Measurements from ENCODE around the gene CTRB1. TPM values are rescaled to one million over a fixed set of nuclear protein-coding genes. Genes with fewer than 3 reads are reported as not detected.

Gene CTRB1
- total and polyA plus RNA-seq, 2 of the 13 experiments (the other 11 are each of a cell fraction or from before 2014, with no cell fraction given): not detected

DNA sequence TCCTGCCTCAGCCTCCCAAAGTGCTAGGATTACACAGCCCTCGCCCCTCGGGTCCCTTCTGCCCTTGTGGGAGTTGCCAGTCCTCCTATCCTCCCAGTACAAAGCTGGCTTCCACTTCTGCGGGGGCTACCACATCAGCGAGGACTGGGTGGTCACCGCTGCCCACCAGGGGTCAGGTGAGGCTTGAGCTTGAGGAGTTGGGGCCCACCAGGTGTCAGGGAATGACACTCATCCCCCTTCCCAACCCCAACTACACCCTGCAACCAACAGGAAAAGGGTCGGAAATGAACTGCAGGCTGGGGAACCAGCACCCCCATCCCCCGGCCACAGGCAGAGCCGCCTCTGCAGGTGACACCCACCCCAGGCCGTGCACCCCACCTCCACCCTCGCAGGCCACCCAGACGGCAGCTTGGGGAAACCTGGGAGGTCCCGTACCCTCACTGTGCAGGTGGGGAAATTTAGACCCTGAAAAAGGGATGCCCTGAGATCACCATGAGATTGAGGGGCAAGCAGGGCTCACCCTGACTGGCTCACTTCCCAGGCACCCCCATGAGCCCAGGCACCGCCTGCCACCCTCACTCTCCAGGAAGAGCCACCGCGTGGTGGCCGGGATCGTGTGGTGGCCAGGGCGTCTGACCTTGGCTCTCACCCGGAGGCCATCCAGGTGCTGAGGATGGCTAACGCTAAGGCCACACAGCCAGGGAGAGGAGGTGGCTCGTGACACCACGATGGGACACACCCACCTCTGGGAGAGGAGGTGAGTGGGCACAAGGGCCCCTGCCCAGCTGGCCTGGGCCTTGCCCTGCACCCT is 8.0 kb downstream of the CTRB1 start (continued):
- TF ChIP-seq CBX1 (IDR thresholded peaks at IDR 0.05; ENCODE audit: low read depth): no peak
- TF ChIP-seq, protein P1, sequence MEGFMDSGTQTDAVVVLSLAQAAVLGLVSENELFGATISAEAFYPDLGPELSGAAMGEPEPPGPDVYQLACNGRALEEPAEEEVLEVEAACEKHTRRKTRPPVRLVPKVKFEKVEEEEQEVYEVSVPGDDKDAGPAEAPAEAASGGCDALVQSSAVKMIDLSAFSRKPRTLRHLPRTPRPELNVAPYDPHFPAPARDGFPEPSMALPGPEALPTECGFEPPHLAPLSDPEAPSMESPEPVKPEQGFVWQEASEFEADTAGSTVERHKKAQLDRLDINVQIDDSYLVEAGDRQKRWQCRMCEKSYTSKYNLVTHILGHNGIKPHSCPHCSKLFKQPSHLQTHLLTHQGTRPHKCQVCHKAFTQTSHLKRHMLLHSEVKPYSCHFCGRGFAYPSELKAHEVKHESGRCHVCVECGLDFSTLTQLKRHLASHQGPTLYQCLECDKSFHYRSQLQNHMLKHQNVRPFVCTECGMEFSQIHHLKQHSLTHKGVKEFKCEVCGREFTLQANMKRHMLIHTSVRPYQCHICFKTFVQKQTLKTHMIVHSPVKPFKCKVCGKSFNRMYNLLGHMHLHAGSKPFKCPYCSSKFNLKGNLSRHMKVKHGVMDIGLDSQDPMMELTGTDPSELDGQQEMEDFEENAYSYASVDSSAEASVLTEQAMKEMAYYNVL (CRISPR knock-in tag; IDR thresholded peaks at IDR 0.05; ENCODE audit: borderline replicate concordance): no peak
- no peak for TF ChIP-seq JARID2 (CRISPR knock-in tag; IDR thresholded peaks at IDR 0.05; ENCODE audit: insufficient replicate concordance)
- no peak for TF ChIP-seq FOXA3 (CRISPR knock-in tag; IDR thresholded peaks at IDR 0.05)
- no peak for TF ChIP-seq SNAPC2 (CRISPR knock-in tag; IDR thresholded peaks at IDR 0.05)
- no peak for TF ChIP-seq ZNF18 (CRISPR knock-in tag; IDR thresholded peaks at IDR 0.05; ENCODE audit: insufficient replicate concordance)
- TF ChIP-seq, protein P2, sequence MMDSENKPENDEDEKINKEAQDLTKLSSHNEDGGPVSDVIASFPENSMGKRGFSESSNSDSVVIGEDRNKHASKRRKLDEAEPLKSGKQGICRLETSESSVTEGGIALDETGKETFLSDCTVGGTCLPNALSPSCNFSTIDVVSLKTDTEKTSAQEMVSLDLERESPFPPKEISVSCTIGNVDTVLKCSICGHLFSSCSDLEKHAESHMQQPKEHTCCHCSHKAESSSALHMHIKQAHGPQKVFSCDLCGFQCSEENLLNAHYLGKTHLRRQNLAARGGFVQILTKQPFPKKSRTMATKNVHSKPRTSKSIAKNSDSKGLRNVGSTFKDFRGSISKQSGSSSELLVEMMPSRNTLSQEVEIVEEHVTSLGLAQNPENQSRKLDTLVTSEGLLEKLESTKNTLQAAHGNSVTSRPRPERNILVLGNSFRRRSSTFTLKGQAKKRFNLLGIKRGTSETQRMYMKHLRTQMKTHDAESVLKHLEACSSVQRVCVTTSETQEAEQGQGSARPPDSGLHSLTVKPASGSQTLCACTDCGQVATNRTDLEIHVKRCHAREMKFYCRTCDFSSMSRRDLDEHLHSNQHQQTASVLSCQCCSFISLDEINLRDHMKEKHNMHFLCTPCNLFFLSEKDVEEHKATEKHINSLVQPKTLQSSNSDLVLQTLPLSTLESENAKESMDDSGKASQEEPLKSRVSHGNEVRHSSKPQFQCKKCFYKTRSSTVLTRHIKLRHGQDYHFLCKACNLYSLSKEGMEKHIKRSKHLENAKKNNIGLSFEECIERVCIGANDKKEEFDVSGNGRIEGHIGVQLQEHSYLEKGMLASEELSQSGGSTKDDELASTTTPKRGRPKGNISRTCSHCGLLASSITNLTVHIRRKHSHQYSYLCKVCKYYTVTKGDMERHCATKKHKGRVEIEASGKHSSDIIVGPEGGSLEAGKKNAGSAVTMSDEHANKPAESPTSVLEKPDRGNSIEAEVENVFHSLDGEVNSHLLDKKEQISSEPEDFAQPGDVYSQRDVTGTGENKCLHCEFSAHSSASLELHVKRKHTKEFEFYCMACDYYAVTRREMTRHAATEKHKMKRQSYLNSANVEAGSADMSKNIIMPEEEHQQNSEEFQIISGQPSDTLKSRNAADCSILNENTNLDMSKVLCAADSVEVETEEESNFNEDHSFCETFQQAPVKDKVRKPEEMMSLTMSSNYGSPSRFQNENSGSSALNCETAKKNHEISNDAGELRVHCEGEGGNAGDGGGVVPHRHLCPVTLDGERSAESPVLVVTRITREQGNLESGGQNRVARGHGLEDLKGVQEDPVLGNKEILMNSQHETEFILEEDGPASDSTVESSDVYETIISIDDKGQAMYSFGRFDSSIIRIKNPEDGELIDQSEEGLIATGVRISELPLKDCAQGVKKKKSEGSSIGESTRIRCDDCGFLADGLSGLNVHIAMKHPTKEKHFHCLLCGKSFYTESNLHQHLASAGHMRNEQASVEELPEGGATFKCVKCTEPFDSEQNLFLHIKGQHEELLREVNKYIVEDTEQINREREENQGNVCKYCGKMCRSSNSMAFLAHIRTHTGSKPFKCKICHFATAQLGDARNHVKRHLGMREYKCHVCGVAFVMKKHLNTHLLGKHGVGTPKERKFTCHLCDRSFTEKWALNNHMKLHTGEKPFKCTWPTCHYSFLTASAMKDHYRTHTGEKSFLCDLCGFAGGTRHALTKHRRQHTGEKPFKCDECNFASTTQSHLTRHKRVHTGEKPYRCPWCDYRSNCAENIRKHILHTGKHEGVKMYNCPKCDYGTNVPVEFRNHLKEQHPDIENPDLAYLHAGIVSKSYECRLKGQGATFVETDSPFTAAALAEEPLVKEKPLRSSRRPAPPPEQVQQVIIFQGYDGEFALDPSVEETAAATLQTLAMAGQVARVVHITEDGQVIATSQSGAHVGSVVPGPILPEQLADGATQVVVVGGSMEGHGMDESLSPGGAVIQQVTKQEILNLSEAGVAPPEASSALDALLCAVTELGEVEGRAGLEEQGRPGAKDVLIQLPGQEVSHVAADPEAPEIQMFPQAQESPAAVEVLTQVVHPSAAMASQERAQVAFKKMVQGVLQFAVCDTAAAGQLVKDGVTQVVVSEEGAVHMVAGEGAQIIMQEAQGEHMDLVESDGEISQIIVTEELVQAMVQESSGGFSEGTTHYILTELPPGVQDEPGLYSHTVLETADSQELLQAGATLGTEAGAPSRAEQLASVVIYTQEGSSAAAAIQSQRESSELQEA (CRISPR knock-in tag; IDR thresholded peaks at IDR 0.05; ENCODE audit: not compliant biosample characterization): no peak
- TF ChIP-seq CC2D1A (CRISPR knock-in tag; IDR thresholded peaks at IDR 0.05): no peak
- TF ChIP-seq JUNB (CRISPR knock-in tag; IDR thresholded peaks at IDR 0.05; ENCODE audit: borderline replicate concordance): no peak
- TF ChIP-seq MTF1 (CRISPR knock-in tag; IDR thresholded peaks at IDR 0.05): no peak
- TF ChIP-seq TCF12 (IDR thresholded peaks at IDR 0.05): no peak
- TF ChIP-seq TCF12 (CRISPR knock-in tag; IDR thresholded peaks at IDR 0.05): no peak
- no peak for TF ChIP-seq ZNF430 (CRISPR knock-in tag; IDR thresholded peaks at IDR 0.05)
- TF ChIP-seq ZNF30 (CRISPR knock-in tag; IDR thresholded peaks at IDR 0.05): no peak
- no peak for TF ChIP-seq TAF15 (IDR thresholded peaks at IDR 0.05; ENCODE audit: low read depth, low read length, poor library complexity, severe bottlenecking)
- TF ChIP-seq ZNF780A (CRISPR knock-in tag; IDR thresholded peaks at IDR 0.05): no peak
- TF ChIP-seq ZNF367 (CRISPR knock-in tag; IDR thresholded peaks at IDR 0.05; ENCODE audit: borderline replicate concordance): no peak
- no peak for TF ChIP-seq NCOA1 (CRISPR knock-in tag; IDR thresholded peaks at IDR 0.05)
